Mucosa of descending colon (tissue), 3 donors: ENCODE results near the gene MCM3AP. TPM values are rescaled to one million over a fixed set of nuclear protein-coding genes. Genes with fewer than 3 reads are reported as not detected.
A peak's percentile ranks its signal among the peaks of the same experiment; 100 is the strongest.

Source experiments
- ATAC-seq: fragments of 200-7000 bp; cut with Tn5 transposase; one replicate; pipeline ENCODE4 v1.9.1; 2020; ENCODE audit warnings: mild to moderate bottlenecking, moderate library complexity
- DNase-seq, 3 donors: peaks; one replicate each; pipeline ENCODE4 v3.0.0-alpha.2; 2020
- H3K36me3 ChIP-seq: fragments of 200-600 bp; one replicate; pipeline ENCODE4 v1.8.0; 2021; ENCODE audit warnings: low read depth, mild to moderate bottlenecking
- H3K4me1 ChIP-seq: fragments of 200-600 bp; one replicate; pipeline ENCODE4 v1.8.0; 2021; ENCODE audit warnings: low read depth, mild to moderate bottlenecking
- H3K4me3 ChIP-seq: fragments of 200-600 bp; one replicate; pipeline ENCODE4 v1.8.0; 2021; ENCODE audit warnings: mild to moderate bottlenecking
- H3K9me3 ChIP-seq: fragments of 200-600 bp; one replicate; pipeline ENCODE4 v1.8.0; 2021; ENCODE audit warnings: mild to moderate bottlenecking
- intact Hi-C, 2 donors: fragments of 100-400 bp; cut with DNase I in 1 of 2; cut with micrococcal nuclease in 1 of 2; formaldehyde crosslinking; loops; one replicate each; pipeline versions ENCODE4 v1.11.0 to v1.11.1; 2022; cut with DNase I, micrococcal nuclease
- total RNA-seq, 3 donors: library from RNA; stranded (reverse); fragmentation: NEBNext Ultra II Directional in 2 of 3; extraction: Animal tissue kit (Norgen Biotek cat#: 25700) in 2 of 3; gene quantifications; one replicate each; pipeline versions ENCODE4 v1.2.1 to v1.2.4, GENCODE V29; 2021 to 2023
- TF ChIP-seq, protein P1 (sequence below): fragments of 200-600 bp; IDR thresholded peaks from one replicate; pipeline ENCODE4 v1.8.0; 2022; ENCODE audit warnings: antibody characterized with exemption, mild to moderate bottlenecking
- donor health status: DM: no; HTN: no; CAD: no; lungs with moderate emphysema.
- donor health status: DM: no; HTN: no; CAD: no.
- donor health status: DM: no; HTN: yes; CAD: no.

MCM3AP gene
- total RNA-seq, 3 donors from 2014 or later, result 90.9 to 109 (median 98.1) TPM

DNA sequence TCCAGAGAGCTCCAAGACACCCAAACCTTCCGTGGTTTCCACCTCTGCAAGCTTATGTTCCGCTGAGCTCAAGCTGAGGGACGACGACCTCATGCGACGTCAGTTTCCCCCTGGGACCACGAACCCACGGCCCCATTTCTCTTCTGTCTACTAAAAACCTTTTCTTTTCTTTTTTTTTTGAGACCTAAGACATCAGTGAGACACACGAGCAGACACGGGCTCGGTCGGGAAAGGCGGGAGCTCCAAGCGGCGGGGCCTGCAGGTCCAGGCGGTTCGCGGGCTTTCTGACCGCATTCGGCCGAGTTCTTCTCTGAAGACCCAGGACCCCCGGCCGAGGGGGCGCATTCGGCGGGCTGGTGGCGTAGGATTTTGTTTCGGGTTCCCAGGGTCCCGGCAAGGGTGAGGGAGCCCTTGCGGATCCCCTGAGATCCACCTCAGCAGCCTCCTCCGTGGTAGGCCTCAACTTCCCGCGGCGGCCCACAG lies 37.9 kb upstream of the MCM3AP start:
- Histone ChIP-seq H3K36me3 (no peaks in the 10 kb centered on the region), H3K4me1 (peaks cover 24% of the 10 kb centered on the region), H3K9me3 (no peaks in the 10 kb centered on the region), H3K4me3 (peak overlapping the region; percentile 88)
- intact Hi-C loops, result no loop called here
- DNase-seq (peak in 1 of 3 donors; percentile 44), ATAC-seq (no peak)
- TF ChIP-seq, protein P1, sequence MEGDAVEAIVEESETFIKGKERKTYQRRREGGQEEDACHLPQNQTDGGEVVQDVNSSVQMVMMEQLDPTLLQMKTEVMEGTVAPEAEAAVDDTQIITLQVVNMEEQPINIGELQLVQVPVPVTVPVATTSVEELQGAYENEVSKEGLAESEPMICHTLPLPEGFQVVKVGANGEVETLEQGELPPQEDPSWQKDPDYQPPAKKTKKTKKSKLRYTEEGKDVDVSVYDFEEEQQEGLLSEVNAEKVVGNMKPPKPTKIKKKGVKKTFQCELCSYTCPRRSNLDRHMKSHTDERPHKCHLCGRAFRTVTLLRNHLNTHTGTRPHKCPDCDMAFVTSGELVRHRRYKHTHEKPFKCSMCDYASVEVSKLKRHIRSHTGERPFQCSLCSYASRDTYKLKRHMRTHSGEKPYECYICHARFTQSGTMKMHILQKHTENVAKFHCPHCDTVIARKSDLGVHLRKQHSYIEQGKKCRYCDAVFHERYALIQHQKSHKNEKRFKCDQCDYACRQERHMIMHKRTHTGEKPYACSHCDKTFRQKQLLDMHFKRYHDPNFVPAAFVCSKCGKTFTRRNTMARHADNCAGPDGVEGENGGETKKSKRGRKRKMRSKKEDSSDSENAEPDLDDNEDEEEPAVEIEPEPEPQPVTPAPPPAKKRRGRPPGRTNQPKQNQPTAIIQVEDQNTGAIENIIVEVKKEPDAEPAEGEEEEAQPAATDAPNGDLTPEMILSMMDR, result no peak

DNA sequence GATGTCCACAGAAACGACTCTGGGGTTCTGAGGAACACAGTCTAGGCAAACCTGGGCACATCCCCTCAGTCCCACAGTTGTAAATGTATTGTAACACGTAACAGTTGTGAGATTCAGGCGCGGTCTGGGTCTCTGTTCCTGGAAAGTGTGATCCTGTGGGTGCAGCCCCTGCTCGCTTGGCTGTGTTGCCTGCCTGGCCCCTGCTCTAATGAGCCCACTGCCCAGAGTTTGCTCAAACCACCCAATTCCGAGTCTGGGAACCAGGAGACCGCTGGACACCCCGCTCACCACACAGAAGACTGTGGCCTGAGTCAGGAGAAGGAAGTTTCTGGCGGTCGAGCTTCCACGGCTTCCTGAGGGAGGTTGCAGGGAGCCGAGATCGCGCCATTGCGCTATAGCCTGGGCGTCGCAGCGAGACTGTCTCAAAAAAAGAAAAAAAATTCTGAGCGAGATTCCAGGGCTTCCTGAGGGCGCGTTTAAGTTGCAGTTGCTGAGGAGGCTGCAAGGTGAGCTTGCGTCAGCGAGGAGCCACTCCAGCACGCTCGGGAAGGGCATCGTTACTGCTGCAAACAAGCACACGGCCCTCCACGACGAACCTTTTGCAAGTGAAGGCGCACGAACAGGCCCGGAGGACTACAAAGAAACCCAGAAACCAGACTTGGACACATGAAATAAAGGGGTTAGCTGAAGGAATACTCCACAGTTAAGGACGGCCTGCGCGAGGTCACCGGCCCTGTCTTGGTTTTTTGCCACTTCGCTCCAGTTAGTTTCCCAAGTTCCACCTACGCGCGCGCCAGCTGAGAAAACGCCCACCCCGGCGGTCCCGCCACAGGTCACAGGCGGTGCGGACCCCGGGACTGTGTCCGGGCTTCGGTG lies 37.2 kb upstream of the MCM3AP start:
- intact Hi-C loops, result no loop called here
- peak overlapping the region; percentile 88 for H3K4me3 ChIP-seq
- peak; percentile 27 to 59 (median 56) for DNase-seq
- H3K9me3 ChIP-seq, result no peaks in the 10 kb centered on the region
- TF ChIP-seq, protein P1, result no peak
- ATAC-seq, result no peak
- peaks cover 26% of the 10 kb centered on the region for H3K4me1 ChIP-seq
- H3K36me3 ChIP-seq, result no peaks in the 10 kb centered on the region

DNA sequence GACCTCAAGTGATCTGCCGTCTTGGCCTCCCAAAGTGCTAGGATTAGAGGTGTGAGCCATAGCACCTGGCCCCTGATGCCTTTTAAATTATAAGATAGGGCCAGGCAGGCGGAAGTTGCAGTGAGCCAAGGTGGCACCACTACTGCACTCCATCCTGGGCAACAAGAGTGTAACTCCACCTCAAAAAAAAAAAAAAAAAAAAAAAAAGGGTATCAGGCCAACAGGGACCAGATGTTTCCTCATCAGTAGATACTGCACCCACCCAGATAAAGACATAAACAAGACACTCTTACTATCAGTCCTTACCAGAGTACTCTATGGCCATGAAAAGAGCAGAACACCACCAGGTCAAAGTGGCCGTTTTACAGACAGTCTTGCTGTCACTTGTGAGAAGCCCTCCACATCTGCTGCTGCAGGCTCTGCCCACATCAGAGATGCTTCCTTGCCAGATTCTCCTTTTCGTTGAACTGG lies 35.0 kb upstream of the MCM3AP start:
- TF ChIP-seq, protein P1, result no peak
- Histone ChIP-seq H3K4me1 (peaks cover 17% of the 10 kb centered on the region), H3K4me3 (no peak overlapping the region), H3K36me3 (no peaks in the 10 kb centered on the region), H3K9me3 (no peaks in the 10 kb centered on the region)
- ATAC-seq (no peak), DNase-seq (no peak)
- intact Hi-C loops, result no loop called here

DNA sequence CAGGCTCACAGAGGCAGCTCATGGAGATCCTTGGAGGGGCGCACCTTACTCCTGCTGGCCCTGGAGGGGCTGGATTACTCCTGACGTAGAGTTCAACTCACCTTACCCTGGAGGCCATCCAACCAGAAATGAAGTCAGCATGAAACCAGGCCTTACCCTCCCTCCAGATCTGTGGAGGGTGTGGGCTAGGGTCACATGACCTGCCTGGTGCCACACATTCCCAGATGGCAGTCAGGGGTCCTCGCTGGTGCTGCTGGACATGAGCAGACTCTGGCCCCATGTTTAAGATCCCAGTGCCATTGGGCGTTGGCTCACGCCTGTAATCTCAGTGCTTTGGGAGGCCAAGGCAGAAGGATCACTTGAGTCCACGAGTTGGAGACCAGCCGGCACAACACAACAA lies 33.8 kb upstream of the MCM3AP start:
- Histone ChIP-seq H3K4me3 (no peak overlapping the region), H3K9me3 (no peaks in the 10 kb centered on the region), H3K4me1 (peaks cover 16% of the 10 kb centered on the region), H3K36me3 (no peaks in the 10 kb centered on the region)
- ATAC-seq (no peak), DNase-seq (no peak)
- intact Hi-C loops, result no loop called here
- TF ChIP-seq, protein P1, result no peak

DNA sequence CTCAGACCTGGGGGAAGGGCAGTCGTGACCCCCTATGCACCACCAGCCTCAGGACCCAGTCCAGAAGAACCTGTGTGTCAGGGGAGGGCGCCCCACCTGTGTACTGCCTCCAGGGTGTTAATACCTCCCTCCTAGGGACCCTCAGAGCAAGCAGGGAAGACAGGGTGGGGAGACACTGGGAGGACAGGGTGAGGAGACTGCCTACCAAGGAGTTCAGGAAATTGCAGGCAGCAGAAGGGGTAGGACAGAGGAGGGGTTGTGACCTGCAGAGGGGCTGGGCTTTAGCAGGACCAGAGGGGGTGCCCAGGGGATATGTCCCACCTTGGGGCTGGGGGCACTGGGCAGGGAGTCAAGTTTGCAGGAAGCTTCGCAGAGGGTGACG lies 33.0 kb upstream of the MCM3AP start:
- Histone ChIP-seq H3K4me1 (peaks cover 16% of the 10 kb centered on the region), H3K36me3 (no peaks in the 10 kb centered on the region), H3K9me3 (no peaks in the 10 kb centered on the region), H3K4me3 (no peak overlapping the region)
- TF ChIP-seq, protein P1, result no peak
- ATAC-seq (no peak), DNase-seq (no peak)
- intact Hi-C loops, result no loop called here
